Measurements from ENCODE around the gene TRIM47. TPM values are rescaled to one million over a fixed set of nuclear protein-coding genes. Genes with fewer than 3 reads are reported as not detected.

TRIM47 gene
- total and polyA plus RNA-seq, 2 of the 13 experiments (the other 11 are each of a cell fraction or from before 2014, with no cell fraction given): 33.5 to 82.0 TPM

GRCh38 chr17:75869282-75870141, 8.9 kb downstream of the TRIM47 start (continued):
- TF ChIP-seq CEBPZ (IDR thresholded peaks at IDR 0.05; ENCODE audit: low read length) (no peak), TARDBP (CRISPR knock-in tag; IDR thresholded peaks at IDR 0.05) (no peak), ZNF556 (CRISPR knock-in tag; IDR thresholded peaks at IDR 0.05; ENCODE audit: borderline replicate concordance) (no peak), PITX1 (CRISPR knock-in tag; IDR thresholded peaks at IDR 0.05) (no peak), CCAR2 (optimal IDR thresholded peaks at IDR 0.05; ENCODE audit: low read depth, low read length) (no peak), ZNF713 (CRISPR knock-in tag; IDR thresholded peaks at IDR 0.05) (no peak), ZNF572 (CRISPR knock-in tag; IDR thresholded peaks at IDR 0.05) (no peak), PRMT3 (CRISPR knock-in tag; IDR thresholded peaks at IDR 0.05; ENCODE audit: borderline replicate concordance, low read depth) (peak; percentile 65; the same call in 1 of the 2 replicates), PBX3 (CRISPR knock-in tag; IDR thresholded peaks at IDR 0.05; ENCODE audit: borderline replicate concordance) (no peak), ZNF841 (CRISPR knock-in tag; IDR thresholded peaks at IDR 0.05; ENCODE audit: borderline replicate concordance) (no peak), PHF21A (CRISPR knock-in tag; IDR thresholded peaks at IDR 0.05) (peak; percentile 93), THAP11 (CRISPR knock-in tag; IDR thresholded peaks at IDR 0.05) (peak; percentile 85), NR0B2 (CRISPR knock-in tag; IDR thresholded peaks at IDR 0.05) (no peak), ZFP90 (CRISPR knock-in tag; IDR thresholded peaks at IDR 0.05; ENCODE audit: borderline replicate concordance) (no peak; the same call in 1 of the 2 replicates), SKIL (CRISPR knock-in tag; IDR thresholded peaks at IDR 0.05; ENCODE audit: borderline replicate concordance) (peak; percentile 72; the same call in 1 of the 2 replicates), ZNF362 (CRISPR knock-in tag; IDR thresholded peaks at IDR 0.05; ENCODE audit: borderline replicate concordance) (peak; percentile 95), ZNF280B (CRISPR knock-in tag; IDR thresholded peaks at IDR 0.05; ENCODE audit: borderline replicate concordance) (peak; percentile 88)

All from HepG2 (cell line).